GM18868 (cell line): Measurements from ENCODE around the gene RPP30.
"Not testable (repeated sequence)": the region's sequence is repeated elsewhere in the genome, so short reads cannot be mapped to it uniquely, and the experiment has no call there.

Experiments
- ATAC-seq: cut with Tn5 transposase; IDR thresholded peaks from one replicate; pipeline ENCODE4 v1.9.1; 2021; ENCODE audit warnings: mild to moderate bottlenecking, moderate library complexity; ENCODE audit not compliant: unreplicated experiment

The RPP30 gene

DNA sequence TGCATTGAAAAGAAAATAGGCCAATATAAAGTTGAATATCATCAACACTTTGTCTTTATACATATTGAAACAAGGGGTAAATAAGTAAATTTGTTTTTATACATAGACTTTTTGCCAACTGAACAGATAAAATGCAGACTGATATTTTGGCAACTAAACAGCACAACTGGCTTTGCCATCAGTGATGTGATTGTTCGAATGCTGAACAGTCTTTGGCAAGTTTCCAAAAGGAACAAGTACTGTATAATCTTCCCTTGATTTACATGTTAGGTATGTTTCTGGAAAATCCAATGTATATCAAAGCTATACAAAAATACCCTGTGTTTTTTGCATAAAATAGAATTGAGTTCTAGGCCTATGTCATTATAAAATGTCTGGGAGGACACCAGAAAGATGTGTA, 67.3 kb downstream of the RPP30 start:
- ATAC-seq: no peak

DNA sequence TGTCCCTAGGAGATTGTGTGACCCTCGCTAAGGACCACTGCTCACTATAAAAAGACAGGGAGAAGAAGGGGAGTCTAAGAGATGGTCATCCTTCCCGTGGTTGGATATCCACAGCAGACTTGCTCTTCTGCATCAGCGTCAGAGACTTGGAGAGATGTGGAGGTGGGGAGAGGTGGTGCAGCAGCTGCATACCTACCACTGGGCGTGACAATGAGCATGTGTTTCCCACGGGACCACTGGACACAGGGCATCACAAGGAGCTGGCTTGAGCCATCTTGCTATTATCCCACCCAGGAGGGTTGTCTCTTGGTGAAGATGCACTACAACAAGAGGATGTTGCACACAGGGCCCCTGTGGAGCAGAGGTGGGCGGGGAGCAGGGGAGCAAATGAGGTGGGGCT, 67.9 kb downstream of the RPP30 start:
- no peak for ATAC-seq

DNA sequence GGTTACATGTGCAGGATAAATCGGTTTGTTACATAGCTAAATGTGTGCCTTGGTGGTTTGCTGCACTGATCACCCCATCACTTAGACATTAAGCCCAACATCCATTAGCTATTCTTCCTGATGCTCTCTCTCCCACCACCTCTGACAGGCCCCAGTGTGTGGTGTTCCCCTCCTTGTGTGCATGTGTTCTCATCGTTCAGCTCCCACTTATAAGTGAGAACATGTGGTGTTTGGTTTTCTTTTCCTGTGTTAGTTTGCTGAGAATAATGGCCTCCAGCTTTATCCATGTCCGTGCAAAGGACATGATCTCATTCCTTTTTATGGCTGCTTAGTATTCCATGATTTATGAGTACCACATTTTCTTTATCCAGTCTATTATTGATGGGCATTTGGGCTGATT, 71.2 kb downstream of the RPP30 start:
- not testable (repeated sequence) for ATAC-seq

DNA sequence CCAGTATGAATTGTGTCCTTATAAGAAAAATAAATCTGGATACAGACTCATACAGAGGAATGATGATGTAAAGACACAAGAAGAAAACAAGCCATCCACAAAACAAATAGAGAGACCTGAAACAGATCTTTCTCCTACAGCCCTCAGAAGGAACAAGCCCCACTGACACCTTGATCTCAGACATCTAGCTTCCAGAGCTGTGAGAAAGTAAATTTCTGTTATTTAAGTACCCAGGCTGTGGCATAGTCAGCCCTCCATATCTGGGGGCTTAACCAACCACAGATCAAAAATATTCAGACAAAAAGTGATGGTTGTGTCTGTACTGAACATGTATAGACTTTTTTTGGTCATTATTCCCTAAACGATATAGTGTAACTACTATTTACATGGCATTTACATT, 73.0 kb downstream of the RPP30 start:
- ATAC-seq: no peak

DNA sequence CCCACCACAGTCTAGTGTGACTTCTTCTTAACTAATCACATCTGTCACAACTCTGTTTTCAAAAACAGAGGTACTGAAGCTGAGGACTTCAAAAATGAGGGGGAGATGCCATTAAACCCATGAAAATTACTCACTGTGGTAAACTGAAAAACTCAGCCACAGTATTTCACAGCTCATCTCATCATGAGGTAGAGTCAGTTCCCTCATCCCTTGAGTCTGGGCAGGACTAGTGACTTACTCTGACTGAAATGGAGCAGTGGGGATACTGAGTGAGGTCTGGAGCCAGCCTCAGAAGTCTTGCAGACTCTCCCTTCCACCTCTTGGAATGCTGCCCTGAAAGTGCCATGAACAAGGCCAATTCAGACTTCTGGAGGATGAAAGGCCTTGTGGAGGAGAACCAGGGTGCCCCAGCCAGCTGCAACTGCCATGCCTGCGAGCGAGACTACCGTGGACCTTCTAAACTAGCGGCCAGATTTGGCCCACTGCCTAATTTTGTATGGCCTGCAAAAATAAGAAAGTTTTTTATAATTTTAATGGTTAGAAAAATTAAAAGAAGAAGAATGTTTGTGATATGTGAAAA, 73.8 kb downstream of the RPP30 start:
- ATAC-seq: no peak

DNA sequence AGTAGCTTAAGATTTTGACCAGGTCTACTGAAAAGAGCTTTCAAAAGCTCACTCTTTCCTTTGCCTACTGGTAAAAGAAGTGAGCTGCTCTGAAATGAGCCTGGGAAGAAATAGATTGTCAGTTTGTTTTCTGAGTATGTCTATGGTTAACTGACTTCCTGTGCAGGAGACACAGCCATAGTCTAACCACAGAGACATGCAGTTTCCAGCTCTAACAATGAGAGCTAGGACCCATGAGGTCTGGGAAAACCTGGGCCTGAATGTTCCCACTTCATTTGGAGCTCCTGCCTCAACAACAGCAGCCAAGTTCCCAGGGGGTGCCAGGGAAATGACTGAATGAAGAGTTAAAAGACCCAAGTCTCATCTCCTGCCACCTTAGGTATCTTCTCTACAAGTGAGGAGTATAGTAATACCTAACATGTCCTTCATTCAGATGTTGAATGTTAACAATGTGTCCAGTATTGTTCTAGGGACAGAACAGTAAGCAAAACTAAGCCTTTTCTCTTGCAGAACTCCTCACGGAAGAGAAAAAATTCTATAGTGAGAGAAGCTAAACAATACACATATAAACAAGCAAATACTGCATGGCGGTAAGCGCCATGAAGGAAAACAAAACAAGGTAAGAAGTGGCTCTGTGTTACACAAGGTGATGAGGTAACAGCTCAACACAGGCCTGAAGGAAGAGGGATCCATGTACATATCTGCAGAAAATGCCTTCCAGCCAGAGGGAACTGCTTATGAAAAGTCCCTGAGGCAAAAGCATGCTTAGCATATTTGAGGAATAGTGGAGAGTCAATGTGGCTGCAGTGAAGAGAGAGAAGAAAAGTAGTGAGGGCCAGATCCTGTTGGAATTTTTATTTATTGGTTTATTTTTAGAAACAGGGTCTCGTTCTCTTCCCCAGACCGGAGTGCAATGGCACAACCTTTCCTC, 75.5 kb downstream of the RPP30 start:
- peak; percentile 77 for ATAC-seq
